Measurements from ENCODE around the gene OLIG1.

The OLIG1 gene

DNA sequence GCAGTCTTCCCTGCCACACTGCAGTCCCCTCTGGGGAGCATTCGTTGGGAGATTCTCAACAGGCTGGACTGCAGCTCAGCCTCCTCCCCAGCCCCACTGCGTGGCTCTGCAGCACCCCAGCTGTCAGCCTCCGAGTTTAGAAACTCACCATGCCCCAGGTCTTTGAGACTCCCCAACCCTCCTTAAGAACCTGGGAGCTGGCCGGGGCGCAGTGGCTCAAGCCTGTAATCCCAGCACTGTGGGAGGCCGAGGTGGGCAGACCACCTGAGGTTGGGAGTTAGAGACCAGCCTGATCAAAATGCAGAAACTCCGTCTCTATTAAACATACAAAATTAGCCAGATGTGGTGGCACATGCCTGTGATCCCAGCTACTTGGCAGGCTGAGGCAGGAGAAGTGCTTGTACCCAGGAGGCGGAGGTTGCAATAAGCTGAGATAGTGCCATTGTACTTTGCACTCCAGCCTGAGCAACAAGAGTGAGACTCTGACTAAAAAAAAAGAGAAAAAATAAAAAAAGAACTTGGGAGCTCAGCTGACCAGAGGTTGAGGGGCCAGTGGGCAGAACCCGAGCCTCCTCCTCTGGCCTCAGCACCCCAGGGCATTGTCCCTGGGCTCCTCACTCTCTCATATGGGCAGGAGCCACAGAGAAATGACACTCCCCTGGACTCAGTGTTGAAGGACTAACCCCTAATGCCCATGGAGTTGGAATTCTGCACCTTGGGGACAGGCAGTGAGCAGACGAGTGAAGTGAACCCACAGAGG is 38.6 kb upstream of the OLIG1 start:
- Histone ChIP-seq H3K4me1 (ENCODE audit: control insufficient read depth, insufficient read depth, low read length) (peaks cover 6% of the 10 kb centered on the region), H3K9ac (ENCODE audit: low read length in 2 of 2) (no peak overlapping the region), H3K4me3 (ENCODE audit: low read length in 2 of 2) (no peak overlapping the region), H3K27me3 (ENCODE audit: control insufficient read depth in 1 of 2, insufficient read depth in 2 of 2, low read length in 2 of 2) (peaks cover 64 to 72% of the 10 kb centered on the region in 2 donors), H3K9me3 (ENCODE audit: control insufficient read depth in 2 of 2, low read length in 2 of 2) (no peaks in the 10 kb centered on the region), H3K27ac (ENCODE audit: low read length) (no peak overlapping the region), H3K36me3 (ENCODE audit: control insufficient read depth in 2 of 2, insufficient read depth in 2 of 2, low read length in 2 of 2) (no peaks in the 10 kb centered on the region)

DNA sequence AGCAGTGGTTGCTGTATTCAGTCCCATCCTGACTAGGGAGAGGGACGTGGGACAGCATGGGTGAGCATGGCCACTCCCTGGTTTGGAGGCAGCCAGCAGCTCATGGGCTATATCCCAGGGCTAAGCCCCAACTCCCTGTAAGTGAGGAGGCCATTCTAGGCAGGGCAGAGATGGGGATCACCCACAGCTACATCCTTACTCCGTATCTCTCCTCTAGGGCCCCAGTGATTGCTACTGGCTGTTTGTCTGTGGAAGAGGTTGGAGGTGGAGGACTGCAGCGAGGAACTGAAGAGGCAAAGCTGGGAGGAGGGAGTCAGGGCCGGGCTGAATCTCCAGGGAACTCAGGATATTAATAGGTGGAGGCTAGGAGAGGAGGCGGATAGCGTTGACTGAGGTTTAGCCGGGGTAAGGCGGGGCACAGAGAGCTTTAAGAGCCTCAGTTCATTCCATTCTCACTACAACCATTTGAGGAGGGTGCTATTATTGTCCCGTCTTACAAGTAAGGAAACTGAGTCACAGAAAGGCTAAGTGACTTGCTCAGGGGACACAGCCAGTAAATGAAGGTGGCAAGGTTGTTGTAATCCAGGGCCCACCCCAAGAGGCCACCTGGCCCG is 37.4 kb upstream of the OLIG1 start:
- H3K27me3 ChIP-seq (ENCODE audit: control insufficient read depth in 1 of 2, insufficient read depth in 2 of 2, low read length in 2 of 2), result peaks cover 60 to 61% of the 10 kb centered on the region in 2 donors
- no peak overlapping the region for H3K27ac ChIP-seq (ENCODE audit: low read length)
- no peaks in the 10 kb centered on the region for H3K36me3 ChIP-seq (ENCODE audit: control insufficient read depth in 2 of 2, insufficient read depth in 2 of 2, low read length in 2 of 2)
- no peak overlapping the region for H3K4me3 ChIP-seq (ENCODE audit: low read length in 2 of 2)
- peaks cover 2% of the 10 kb centered on the region for H3K4me1 ChIP-seq (ENCODE audit: control insufficient read depth, insufficient read depth, low read length)
- H3K9ac ChIP-seq (ENCODE audit: low read length in 2 of 2), result no peak overlapping the region
- H3K9me3 ChIP-seq (ENCODE audit: control insufficient read depth in 2 of 2, low read length in 2 of 2), result no peaks in the 10 kb centered on the region

DNA sequence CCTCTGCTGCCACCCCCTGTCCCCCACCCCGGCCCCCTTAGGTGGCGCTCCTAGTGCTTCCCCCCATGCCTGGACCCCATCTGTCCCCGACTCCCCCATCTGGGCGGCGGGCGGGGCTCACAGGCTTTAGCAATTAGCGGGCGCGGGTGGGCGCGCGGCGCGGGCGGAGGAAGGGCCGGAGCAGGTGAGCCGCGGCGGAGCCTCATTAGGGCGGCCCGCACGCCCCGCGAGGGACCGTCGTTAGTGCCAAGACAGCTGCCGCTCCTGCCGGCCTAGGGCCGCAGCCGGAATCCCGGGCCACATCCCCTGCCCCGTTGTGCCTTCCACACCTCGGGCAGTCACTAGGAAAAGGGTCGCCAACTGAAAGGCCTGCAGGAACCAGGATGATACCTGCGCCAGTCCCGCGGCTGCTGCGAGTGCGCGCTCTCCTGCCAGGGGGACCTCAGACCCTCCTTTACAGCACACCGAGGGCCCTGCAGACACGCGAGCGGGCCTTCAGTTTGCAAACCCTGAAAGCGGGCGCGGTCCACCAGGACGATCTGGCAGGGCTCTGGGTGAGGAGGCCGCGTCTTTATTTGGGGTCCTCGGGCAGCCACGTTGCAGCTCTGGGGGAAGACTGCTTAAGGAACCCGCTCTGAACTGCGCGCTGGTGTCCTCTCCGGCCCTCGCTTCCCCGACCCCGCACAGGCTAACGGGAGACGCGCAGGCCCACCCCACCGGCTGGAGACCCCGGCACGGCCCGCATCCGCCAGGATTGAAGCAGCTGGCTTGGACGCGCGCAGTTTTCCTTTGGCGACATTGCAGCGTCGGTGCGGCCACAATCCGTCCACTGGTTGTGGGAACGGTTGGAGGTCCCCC is 36.6 kb upstream of the OLIG1 start:
- Histone ChIP-seq H3K27ac (ENCODE audit: low read length) (no peak overlapping the region), H3K27me3 (ENCODE audit: control insufficient read depth in 1 of 2, insufficient read depth in 2 of 2, low read length in 2 of 2) (peaks cover 53 to 60% of the 10 kb centered on the region in 2 donors), H3K4me3 (ENCODE audit: low read length in 2 of 2) (no peak overlapping the region), H3K9ac (ENCODE audit: low read length in 2 of 2) (no peak overlapping the region), H3K36me3 (ENCODE audit: control insufficient read depth in 2 of 2, insufficient read depth in 2 of 2, low read length in 2 of 2) (no peaks in the 10 kb centered on the region), H3K9me3 (ENCODE audit: control insufficient read depth in 2 of 2, low read length in 2 of 2) (no peaks in the 10 kb centered on the region), H3K4me1 (ENCODE audit: control insufficient read depth, insufficient read depth, low read length) (peaks cover 2% of the 10 kb centered on the region)

DNA sequence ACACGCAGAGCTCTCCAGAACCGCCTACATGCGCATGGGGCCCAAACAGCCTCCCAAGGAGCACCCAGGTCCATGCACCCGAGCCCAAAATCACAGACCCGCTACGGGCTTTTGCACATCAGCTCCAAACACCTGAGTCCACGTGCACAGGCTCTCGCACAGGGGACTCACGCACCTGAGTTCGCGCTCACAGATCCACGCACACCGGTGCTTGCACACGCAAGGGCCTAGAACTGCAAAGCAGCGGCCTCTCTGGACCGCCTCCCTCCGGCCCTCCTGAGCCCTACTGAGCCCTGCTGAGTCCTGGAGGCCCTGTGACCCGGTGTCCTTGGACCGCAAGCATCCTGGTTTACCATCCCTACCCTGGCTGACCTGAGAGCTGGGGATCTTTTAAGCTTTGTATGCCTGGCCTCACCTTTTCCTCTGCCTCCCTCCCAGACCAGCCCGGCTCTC is 36.0 kb upstream of the OLIG1 start:
- Histone ChIP-seq H3K9ac (ENCODE audit: low read length in 2 of 2) (no peak overlapping the region), H3K27me3 (ENCODE audit: control insufficient read depth in 1 of 2, insufficient read depth in 2 of 2, low read length in 2 of 2) (peaks cover 47 to 57% of the 10 kb centered on the region in 2 donors), H3K4me1 (ENCODE audit: control insufficient read depth, insufficient read depth, low read length) (peaks cover 2% of the 10 kb centered on the region), H3K27ac (ENCODE audit: low read length) (no peak overlapping the region), H3K4me3 (ENCODE audit: low read length in 2 of 2) (no peak overlapping the region), H3K36me3 (ENCODE audit: control insufficient read depth in 2 of 2, insufficient read depth in 2 of 2, low read length in 2 of 2) (no peaks in the 10 kb centered on the region), H3K9me3 (ENCODE audit: control insufficient read depth in 2 of 2, low read length in 2 of 2) (no peaks in the 10 kb centered on the region)

DNA sequence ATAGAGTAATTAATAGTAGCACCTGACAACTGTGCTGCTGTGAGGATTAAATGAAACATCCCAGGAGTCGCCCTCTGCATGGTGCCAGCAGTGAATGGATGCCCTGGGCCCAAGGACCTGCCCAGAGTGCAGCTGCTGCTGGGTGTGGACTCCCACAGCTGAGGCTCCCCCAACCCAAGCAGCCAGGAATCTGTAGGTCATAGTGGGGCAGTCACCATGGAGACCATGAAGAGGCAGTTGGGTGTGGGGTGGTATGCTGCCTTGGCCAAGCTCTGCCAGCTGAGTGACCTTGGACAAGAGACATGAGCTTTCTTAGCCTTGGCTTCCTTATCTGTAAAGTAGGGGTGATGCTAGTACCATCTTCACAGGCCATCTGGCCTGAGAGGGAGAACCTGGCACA is 34.8 kb upstream of the OLIG1 start:
- Histone ChIP-seq H3K27ac (ENCODE audit: low read length) (no peak overlapping the region), H3K4me1 (ENCODE audit: control insufficient read depth, insufficient read depth, low read length) (peaks cover 2% of the 10 kb centered on the region), H3K9ac (ENCODE audit: low read length in 2 of 2) (no peak overlapping the region), H3K4me3 (ENCODE audit: low read length in 2 of 2) (no peak overlapping the region), H3K27me3 (ENCODE audit: control insufficient read depth in 1 of 2, insufficient read depth in 2 of 2, low read length in 2 of 2) (peaks cover 35 to 45% of the 10 kb centered on the region in 2 donors), H3K9me3 (ENCODE audit: control insufficient read depth in 2 of 2, low read length in 2 of 2) (no peaks in the 10 kb centered on the region), H3K36me3 (ENCODE audit: control insufficient read depth in 2 of 2, insufficient read depth in 2 of 2, low read length in 2 of 2) (no peaks in the 10 kb centered on the region)

DNA sequence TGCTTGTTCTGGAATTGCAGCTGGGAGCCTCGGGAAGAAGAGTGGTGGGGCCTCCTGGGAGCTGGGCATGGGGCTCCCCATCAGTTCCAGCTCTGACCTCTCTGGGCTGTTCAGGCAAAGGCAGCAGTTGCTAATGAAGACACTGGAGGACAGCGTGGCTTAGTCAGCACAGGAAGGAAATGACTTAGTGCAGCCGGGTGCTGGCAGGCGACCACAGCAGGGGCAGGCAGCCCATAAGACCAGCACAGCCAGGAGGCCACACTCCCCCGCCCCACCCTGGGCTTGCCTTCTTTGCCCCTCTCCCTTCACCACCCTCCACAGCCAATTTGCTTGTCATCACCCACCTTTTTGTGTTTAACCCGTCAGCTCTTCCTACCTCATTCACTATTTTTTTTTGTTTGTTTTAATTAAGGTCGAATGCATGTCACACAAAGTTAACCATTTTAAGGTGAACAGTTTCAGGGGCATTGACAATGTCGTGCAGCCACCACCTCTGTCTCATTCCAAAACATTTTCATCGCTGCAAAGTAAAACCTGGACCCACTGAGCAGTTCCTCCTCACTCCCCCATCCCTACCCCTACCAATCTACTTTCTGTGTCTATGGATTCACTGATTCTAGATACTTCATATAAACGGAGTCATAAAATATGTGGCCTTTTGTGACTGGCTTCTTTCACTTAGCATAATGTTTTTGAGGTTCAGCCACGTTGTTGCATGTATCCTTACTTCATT is 33.3 kb upstream of the OLIG1 start:
- Histone ChIP-seq H3K4me3 (ENCODE audit: low read length in 2 of 2) (no peak overlapping the region), H3K27me3 (ENCODE audit: control insufficient read depth in 1 of 2, insufficient read depth in 2 of 2, low read length in 2 of 2) (peaks cover 33 to 44% of the 10 kb centered on the region in 2 donors), H3K9me3 (ENCODE audit: control insufficient read depth in 2 of 2, low read length in 2 of 2) (no peaks in the 10 kb centered on the region), H3K36me3 (ENCODE audit: control insufficient read depth in 2 of 2, insufficient read depth in 2 of 2, low read length in 2 of 2) (no peaks in the 10 kb centered on the region), H3K9ac (ENCODE audit: low read length in 2 of 2) (no peak overlapping the region), H3K27ac (ENCODE audit: low read length) (no peak overlapping the region), H3K4me1 (ENCODE audit: control insufficient read depth, insufficient read depth, low read length) (peaks cover 2% of the 10 kb centered on the region)

DNA sequence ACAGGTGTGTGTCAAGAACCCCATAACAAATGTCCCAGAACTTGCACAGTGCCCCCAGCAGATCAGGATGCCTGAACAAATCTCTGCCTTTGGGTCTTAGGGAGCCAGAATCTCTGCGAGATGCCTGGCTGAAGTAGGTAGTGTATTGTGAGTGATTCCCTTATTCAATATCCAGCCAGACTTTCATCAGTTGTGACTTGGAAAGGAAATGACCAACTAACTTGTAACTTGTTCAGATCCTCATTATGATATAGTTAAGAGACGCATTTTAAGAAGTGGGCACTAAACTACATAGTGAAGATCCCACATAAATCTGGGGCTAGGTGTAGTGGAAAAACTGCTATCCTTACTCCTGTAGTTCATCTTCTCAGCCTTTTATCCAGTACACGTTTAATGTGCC is 32.4 kb upstream of the OLIG1 start:
- no peak overlapping the region for H3K4me3 ChIP-seq (ENCODE audit: low read length in 2 of 2)
- no peaks in the 10 kb centered on the region for H3K36me3 ChIP-seq (ENCODE audit: control insufficient read depth in 2 of 2, insufficient read depth in 2 of 2, low read length in 2 of 2)
- peaks cover 32 to 38% of the 10 kb centered on the region in 2 donors for H3K27me3 ChIP-seq (ENCODE audit: control insufficient read depth in 1 of 2, insufficient read depth in 2 of 2, low read length in 2 of 2)
- H3K4me1 ChIP-seq (ENCODE audit: control insufficient read depth, insufficient read depth, low read length), result peaks cover 2% of the 10 kb centered on the region
- no peak overlapping the region for H3K27ac ChIP-seq (ENCODE audit: low read length)
- H3K9ac ChIP-seq (ENCODE audit: low read length in 2 of 2), result no peak overlapping the region
- H3K9me3 ChIP-seq (ENCODE audit: control insufficient read depth in 2 of 2, low read length in 2 of 2), result no peaks in the 10 kb centered on the region

DNA sequence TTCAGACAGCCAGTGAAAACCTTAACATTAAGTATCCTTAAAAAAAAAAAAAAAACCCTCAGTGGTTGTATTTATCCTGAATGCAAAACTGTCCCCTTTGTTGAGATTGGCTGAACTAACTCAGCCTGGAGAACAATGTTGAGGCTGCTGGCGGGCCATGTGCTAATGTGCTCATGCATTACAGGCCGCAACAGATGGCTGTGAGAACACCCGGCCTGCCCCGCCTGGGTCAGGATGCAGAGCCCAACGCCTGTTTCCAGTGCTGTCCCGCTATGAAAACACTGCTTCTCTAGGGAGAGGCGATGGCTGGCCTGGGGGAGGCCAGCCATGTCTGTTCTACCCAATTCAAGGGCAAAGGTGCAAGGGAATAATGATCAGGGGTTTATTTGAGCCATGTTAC is 30.4 kb upstream of the OLIG1 start:
- H3K27me3 ChIP-seq (ENCODE audit: control insufficient read depth in 1 of 2, insufficient read depth in 2 of 2, low read length in 2 of 2), result peaks cover 18 to 34% of the 10 kb centered on the region in 2 donors
- no peak overlapping the region for H3K4me3 ChIP-seq (ENCODE audit: low read length in 2 of 2)
- no peak overlapping the region for H3K27ac ChIP-seq (ENCODE audit: low read length)

DNA sequence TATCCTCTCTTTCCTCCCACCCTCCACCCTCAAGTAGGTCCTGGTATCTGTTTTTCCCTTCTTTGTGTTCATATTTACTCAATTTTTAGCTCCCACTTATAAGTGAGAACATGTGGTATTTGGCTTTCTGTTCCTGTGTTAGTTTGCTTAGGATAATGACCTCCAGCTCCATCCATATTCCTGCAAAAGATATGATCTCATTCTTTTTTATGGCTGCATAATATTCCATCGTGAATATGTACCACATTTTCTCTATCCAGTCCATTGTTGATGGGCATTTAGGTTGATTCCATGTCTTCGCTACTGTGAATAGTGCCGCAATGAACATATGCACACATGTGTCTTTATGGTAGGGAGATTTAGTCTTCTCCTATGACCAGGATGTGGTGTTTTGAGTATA is 29.7 kb upstream of the OLIG1 start:
- Histone ChIP-seq H3K27me3 (ENCODE audit: control insufficient read depth in 1 of 2, insufficient read depth in 2 of 2, low read length in 2 of 2) (peaks cover 13 to 28% of the 10 kb centered on the region in 2 donors), H3K9ac (ENCODE audit: low read length in 2 of 2) (no peak overlapping the region), H3K9me3 (ENCODE audit: control insufficient read depth in 2 of 2, low read length in 2 of 2) (no peaks in the 10 kb centered on the region), H3K36me3 (ENCODE audit: control insufficient read depth in 2 of 2, insufficient read depth in 2 of 2, low read length in 2 of 2) (no peaks in the 10 kb centered on the region), H3K4me3 (ENCODE audit: low read length in 2 of 2) (no peak overlapping the region), H3K4me1 (ENCODE audit: control insufficient read depth, insufficient read depth, low read length) (peaks cover 2% of the 10 kb centered on the region), H3K27ac (ENCODE audit: low read length) (no peak overlapping the region)

More for the DNA sequence above, 30.4 kb upstream of the OLIG1 start:
- no peaks in the 10 kb centered on the region for H3K36me3 ChIP-seq (ENCODE audit: control insufficient read depth in 2 of 2, insufficient read depth in 2 of 2, low read length in 2 of 2)
- no peak overlapping the region for H3K9ac ChIP-seq (ENCODE audit: low read length in 2 of 2)
- H3K9me3 ChIP-seq (ENCODE audit: control insufficient read depth in 2 of 2, low read length in 2 of 2), result no peaks in the 10 kb centered on the region
- peaks cover 2% of the 10 kb centered on the region for H3K4me1 ChIP-seq (ENCODE audit: control insufficient read depth, insufficient read depth, low read length)

DNA sequence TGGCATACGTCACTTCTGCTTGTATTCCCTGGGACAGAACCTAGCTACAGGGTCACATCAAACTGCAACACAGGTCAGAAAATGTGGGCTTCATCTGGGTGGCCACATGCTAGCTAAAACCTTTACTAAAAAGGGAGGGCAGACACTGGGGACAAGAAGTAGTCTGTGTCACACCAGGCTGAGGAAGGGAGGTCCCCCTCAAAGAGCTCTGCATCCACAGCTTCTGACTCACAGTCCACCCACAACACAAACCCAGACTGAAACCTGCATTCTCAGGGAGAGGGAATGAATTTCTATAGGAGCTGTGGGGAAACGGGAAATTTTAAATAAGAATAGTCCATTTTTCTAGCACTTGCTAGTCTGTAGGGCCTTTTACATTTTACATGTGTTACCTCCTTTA is 28.0 kb upstream of the OLIG1 start:
- no peak overlapping the region for H3K4me3 ChIP-seq (ENCODE audit: low read length in 2 of 2)
- H3K27me3 ChIP-seq (ENCODE audit: control insufficient read depth in 1 of 2, insufficient read depth in 2 of 2, low read length in 2 of 2), result peaks cover 10 to 21% of the 10 kb centered on the region in 2 donors
- no peaks in the 10 kb centered on the region for H3K36me3 ChIP-seq (ENCODE audit: control insufficient read depth in 2 of 2, insufficient read depth in 2 of 2, low read length in 2 of 2)
- H3K9me3 ChIP-seq (ENCODE audit: control insufficient read depth in 2 of 2, low read length in 2 of 2), result no peaks in the 10 kb centered on the region
- H3K4me1 ChIP-seq (ENCODE audit: control insufficient read depth, insufficient read depth, low read length), result no peaks in the 10 kb centered on the region
- H3K9ac ChIP-seq (ENCODE audit: low read length in 2 of 2), result no peak overlapping the region
- H3K27ac ChIP-seq (ENCODE audit: low read length), result no peak overlapping the region
